Inflammatory macrophage (primary cell): ENCODE measurements around the gene C17orf50.

Source experiments
- DNase-seq, 2 donors: peaks; one replicate each; pipeline ENCODE4 v3.0.0-alpha.2; 2020 to 2022

The C17orf50 gene

GRCh38 chr17:35788477-35789368, 28.0 kb downstream of the C17orf50 start:
- DNase-seq = no peak

- no peak for DNase-seq
Observed at GRCh38 chr17:35790841-35791240, 30.2 kb downstream of the C17orf50 start.

GRCh38 chr17:35791681-35792350, 31.1 kb downstream of the C17orf50 start:
- DNase-seq = no peak

- DNase-seq = no peak
Observed at GRCh38 chr17:35793257-35793656, 32.6 kb downstream of the C17orf50 start.

GRCh38 chr17:35795007-35795870, 34.6 kb downstream of the C17orf50 start, which contains the start of gene MMP28:
Gene MMP28, minus strand, starts transcription at chr17:35795641. Its CDS starts 264 bp downstream, at chr17:35795377.
- peak; percentile 12 to 24 for DNase-seq

GRCh38 chr17:35795871-35796265, 35.2 kb downstream of the C17orf50 start:
- no peak for DNase-seq

GRCh38 chr17:35796942-35797341, 36.3 kb downstream of the C17orf50 start:
- DNase-seq = no peak

- no peak for DNase-seq
Observed at GRCh38 chr17:35797370-35797769, 36.7 kb downstream of the C17orf50 start.

GRCh38 chr17:35797918-35798317, 37.2 kb downstream of the C17orf50 start:
- DNase-seq = no peak

GRCh38 chr17:35799942-35800341, 39.3 kb downstream of the C17orf50 start:
- DNase-seq = no peak

GRCh38 chr17:35801583-35802224, 41.0 kb downstream of the C17orf50 start:
- no peak for DNase-seq

- DNase-seq = peak; percentile 86 to 88
Observed at GRCh38 chr17:35804658-35805192, 44.0 kb downstream of the C17orf50 start.

- DNase-seq = no peak
Observed at GRCh38 chr17:35807371-35808144, 46.9 kb downstream of the C17orf50 start.

GRCh38 chr17:35808240-35808961, 47.7 kb downstream of the C17orf50 start:
- no peak for DNase-seq

GRCh38 chr17:35808962-35809854, 48.5 kb downstream of the C17orf50 start, which contains the start of gene TAF15:
Gene TAF15, plus strand, starts transcription at chr17:35809484. Its CDS starts 86 bp downstream, at chr17:35809570.
- DNase-seq = peak; percentile 98 to 99

- no peak for DNase-seq
Observed at GRCh38 chr17:35809855-35810461, 49.3 kb downstream of the C17orf50 start.

- DNase-seq = no peak
Observed at GRCh38 chr17:35811759-35812158, 51.1 kb downstream of the C17orf50 start.

GRCh38 chr17:35812456-35812855, 51.8 kb downstream of the C17orf50 start:
- no peak for DNase-seq
